H9 (cell line): ENCODE data around the gene SFXN2. TPM values are rescaled to one million over a fixed set of nuclear protein-coding genes. Genes with fewer than 3 reads are reported as not detected.

ENCODE experiments used
- DNase-seq: peaks from one replicate; pipeline ENCODE4 v3.0.0-alpha.2; 2017
- H2AFZ ChIP-seq: one replicate; pipeline ENCODE4 v1.6.1; 2013; ENCODE audit warnings: mild to moderate bottlenecking, low read length, control low read depth, moderate library complexity
- H2AK5ac ChIP-seq: 2 replicates; pipeline ENCODE4 v1.6.1; 2013; ENCODE audit warnings: low read length, control low read depth, mixed read lengths; ENCODE audit not compliant: insufficient read length
- H2BK120ac ChIP-seq: one replicate; pipeline ENCODE4 v1.6.1; 2013; ENCODE audit warnings: low read depth, mild to moderate bottlenecking, low read length, control low read depth, inconsistent platforms; ENCODE audit not compliant: poor library complexity, severe bottlenecking
- H2BK12ac ChIP-seq: 2 replicates; pipeline ENCODE4 v1.6.1; 2013; ENCODE audit warnings: low read length, control low read depth, mixed read lengths, low read depth; ENCODE audit not compliant: insufficient read length
- H2BK15ac ChIP-seq: 2 replicates; pipeline ENCODE4 v1.6.1; 2013; ENCODE audit warnings: low read depth, low read length, control low read depth
- H2BK20ac ChIP-seq: one replicate; pipeline ENCODE4 v1.6.1; 2013; ENCODE audit warnings: low read depth, mild to moderate bottlenecking, low read length, control low read depth, inconsistent platforms; ENCODE audit not compliant: poor library complexity, severe bottlenecking
- H2BK5ac ChIP-seq: 2 replicates; pipeline ENCODE4 v1.6.1; 2013; ENCODE audit warnings: low read length, control low read depth, mixed read lengths; ENCODE audit not compliant: insufficient read length
- H3K14ac ChIP-seq: 2 replicates; pipeline ENCODE4 v1.6.1; 2013; ENCODE audit warnings: low read length, control low read depth; ENCODE audit not compliant: insufficient read depth
- H3K18ac ChIP-seq: 2 replicates; pipeline ENCODE4 v1.6.1; 2013; ENCODE audit warnings: low read depth, mild to moderate bottlenecking, mixed read lengths, low read length, control low read depth; ENCODE audit not compliant: insufficient read length
- H3K23ac ChIP-seq: 2 replicates; pipeline ENCODE4 v1.6.1; 2013; ENCODE audit warnings: low read length, control low read depth, mixed read lengths, low read depth; ENCODE audit not compliant: insufficient read length
- H3K23me2 ChIP-seq: 2 replicates; pipeline ENCODE4 v1.6.1; 2013; ENCODE audit warnings: low read depth, mild to moderate bottlenecking, mixed read lengths, low read length, control low read depth; ENCODE audit not compliant: insufficient read length, poor library complexity, severe bottlenecking
- H3K27ac ChIP-seq: 2 replicates; pipeline ENCODE4 v1.5.1; 2013; ENCODE audit warnings: low read length, control low read depth, mixed read lengths, low read depth; ENCODE audit not compliant: insufficient read length
- H3K27me3 ChIP-seq: 2 replicates; pipeline ENCODE4 v1.6.1; 2013; ENCODE audit warnings: low read length, control low read depth, inconsistent platforms; ENCODE audit not compliant: insufficient read depth
- H3K4ac ChIP-seq: 2 replicates; pipeline ENCODE4 v1.6.1; 2013; ENCODE audit warnings: low read depth, mild to moderate bottlenecking, control low read depth, inconsistent platforms, low read length, moderate library complexity
- H3K4me1 ChIP-seq: 2 replicates; pipeline ENCODE4 v1.6.1; 2013; ENCODE audit warnings: low read length, control low read depth, inconsistent platforms; ENCODE audit not compliant: insufficient read depth
- H3K4me2 ChIP-seq: 2 replicates; pipeline ENCODE4 v1.6.1; 2013; ENCODE audit warnings: low read length, control low read depth, mixed read lengths; ENCODE audit not compliant: insufficient read length, insufficient read depth
- H3K56ac ChIP-seq: 2 replicates; pipeline ENCODE4 v1.6.1; 2013; ENCODE audit warnings: low read depth, mild to moderate bottlenecking, mixed read lengths, low read length, control low read depth; ENCODE audit not compliant: insufficient read length
- H3K79me1 ChIP-seq: 2 replicates; pipeline ENCODE4 v1.6.1; 2013; ENCODE audit warnings: low read depth, mild to moderate bottlenecking, moderate library complexity, low read length, control low read depth, inconsistent platforms; ENCODE audit not compliant: insufficient read depth, poor library complexity, severe bottlenecking
- H3K79me2 ChIP-seq: 2 replicates; pipeline ENCODE4 v1.6.1; 2013; ENCODE audit warnings: low read length, control low read depth, inconsistent platforms; ENCODE audit not compliant: insufficient read depth
- H3K9ac ChIP-seq: 2 replicates; pipeline ENCODE4 v1.6.1; 2013; ENCODE audit warnings: low read length, control low read depth, mixed read lengths; ENCODE audit not compliant: insufficient read length; ENCODE audit errors: extremely low read depth
- H3K9me3 ChIP-seq: one replicate; pipeline ENCODE4 v1.6.1; 2013; ENCODE audit warnings: low read depth, low read length, inconsistent platforms; ENCODE audit not compliant: control insufficient read depth
- H3T11ph ChIP-seq: one replicate; pipeline ENCODE4 v1.6.1; 2013; ENCODE audit warnings: mild to moderate bottlenecking, low read length, control low read depth, inconsistent platforms
- H4K20me1 ChIP-seq: one replicate; pipeline ENCODE4 v1.6.1; 2013; ENCODE audit not compliant: control insufficient read depth, insufficient read length, insufficient read depth
- H4K5ac ChIP-seq: 2 replicates; pipeline ENCODE4 v1.6.1; 2013; ENCODE audit warnings: low read depth, mild to moderate bottlenecking, mixed read lengths, low read length, control low read depth; ENCODE audit not compliant: insufficient read length
- H4K8ac ChIP-seq: replicated peaks from 2 replicates; pipeline ENCODE4 v1.6.1; 2013; ENCODE audit warnings: low read length, control low read depth, mixed read lengths, low read depth; ENCODE audit not compliant: insufficient read length
- H4K91ac ChIP-seq: 2 replicates; pipeline ENCODE4 v1.6.1; 2013; ENCODE audit warnings: low read depth, mild to moderate bottlenecking, moderate library complexity, mixed read lengths, low read length, control low read depth; ENCODE audit not compliant: insufficient read length
- H3K27ac Mint-ChIP-seq, 3 experiments: 2 replicates in 2 of 3; 3 replicates in 1 of 3; pipeline ENCODE4 v1.8.0; 2020 to 2021; ENCODE audit warnings: mixed read lengths in 3 of 3, mild to moderate bottlenecking in 1 of 3, moderate library complexity in 1 of 3
- H3K27me3 Mint-ChIP-seq: 2 replicates; pipeline ENCODE4 v1.8.0; 2021; ENCODE audit warnings: low read depth, mild to moderate bottlenecking, moderate library complexity, mixed read lengths
- H3K36me3 Mint-ChIP-seq, 3 experiments: 2 replicates in 2 of 3; 3 replicates in 1 of 3; pipeline ENCODE4 v1.8.0; 2020 to 2021; ENCODE audit warnings: low read depth in 3 of 3, mixed read lengths in 3 of 3; ENCODE audit not compliant: insufficient read depth in 1 of 3
- H3K4me1 Mint-ChIP-seq, 2 experiments: 2 replicates each; pipeline ENCODE4 v1.8.0; 2020; ENCODE audit warnings: mixed read lengths in 2 of 2
- H3K4me3 Mint-ChIP-seq, 2 experiments: 2 replicates in 1 of 2; 3 replicates in 1 of 2; pipeline ENCODE4 v1.8.0; 2020 to 2021; ENCODE audit warnings: mild to moderate bottlenecking in 2 of 2, mixed read lengths in 2 of 2, moderate library complexity in 1 of 2
- H3K9me3 Mint-ChIP-seq, 2 experiments: 2 replicates in 1 of 2; 3 replicates in 1 of 2; pipeline ENCODE4 v1.8.0; 2020; ENCODE audit warnings: mild to moderate bottlenecking in 2 of 2, mixed read lengths in 2 of 2, moderate library complexity in 1 of 2
- WGBS: extraction: QIAGEN DNeasy Blood & Tissue Kit; methylation state at CpG from one replicate; pipeline ENCODE4 v1.1.7; 2013; ENCODE audit warnings: missing lambda C conversion rate, low lambda C conversion rate, mixed read lengths; ENCODE audit not compliant: insufficient read length; ENCODE audit errors: extremely low coverage; 5-methylcytosine and 5-hydroxymethylcytosine counted together
- total RNA-seq: library from RNA; stranded (reverse); gene quantifications from 2 replicates; pipeline ENCODE4 v1.2.1, GENCODE V29; 2021
- TF ChIP-seq, protein P1 (sequence below): fragments of 200-600 bp; sonication (generic); conservative IDR thresholded peaks from 3 replicates; pipeline ENCODE4 v1.8.0; 2021; ENCODE audit warnings: antibody characterized with exemption, mild to moderate bottlenecking

The SFXN2 gene
- total RNA-seq, 1 experiment from 2014 or later: 34.7 TPM

DNA sequence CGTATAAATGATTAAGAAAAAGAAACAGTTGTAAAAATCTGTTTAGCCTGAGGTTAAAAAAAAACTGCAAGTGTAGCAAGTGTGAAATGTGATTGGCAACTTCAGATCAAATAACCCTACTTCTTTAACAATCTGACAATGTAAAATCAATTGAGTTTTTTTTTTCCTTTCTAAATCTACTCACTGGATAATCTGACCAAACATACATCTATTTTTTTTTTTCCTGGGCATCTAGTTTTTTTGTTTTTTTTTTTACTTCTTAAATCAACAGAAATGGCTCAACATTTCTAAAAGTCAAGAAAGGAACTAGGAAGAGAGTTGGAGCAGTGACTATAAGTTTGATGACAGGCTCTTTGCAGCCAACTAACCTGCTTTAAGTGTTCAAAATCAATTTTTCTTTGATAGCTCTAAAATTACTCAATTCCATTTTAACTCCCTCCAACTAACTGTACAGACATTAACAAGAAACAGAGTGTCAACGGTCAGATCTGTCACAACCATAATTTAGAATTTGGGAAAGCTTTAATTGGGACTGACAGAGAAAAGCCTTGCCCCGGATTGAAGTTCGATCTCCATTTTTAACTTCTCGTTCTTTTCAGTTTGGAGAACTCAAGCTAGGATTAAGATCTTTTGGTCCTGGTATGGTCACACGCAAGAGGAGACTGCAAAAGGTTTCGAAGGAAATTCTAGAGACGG lies 1.4 kb upstream of the SFXN2 start:
- peak overlapping the region; percentile 11 for H2AFZ ChIP-seq
- no peak overlapping the region for H4K8ac ChIP-seq
- H3K18ac ChIP-seq: no peak overlapping the region
- no CpG with 5 or more reads among the region's 8 CpGs for WGBS
- no peak overlapping the region for H4K91ac ChIP-seq
- no peaks in the 10 kb centered on the region for H4K20me1 ChIP-seq
- no peak overlapping the region for H2BK5ac ChIP-seq
- no peaks in the 10 kb centered on the region for H3K9me3 ChIP-seq
- H2BK15ac ChIP-seq: no peak overlapping the region
- H2BK120ac ChIP-seq: no peak overlapping the region
- Mint-ChIP-seq H3K4me3 (peak overlapping the region; percentile 83 to 92), H3K27me3 (no peaks in the 10 kb centered on the region), H3K9me3 (no peaks in the 10 kb centered on the region), H3K4me1 (peaks cover 31 to 36% of the 10 kb centered on the region in 2 experiments), H3K36me3 (peaks cover 4 to 20% (median 8%) of the 10 kb centered on the region in 3 experiments; a peak in 6 of 7 replicates), H3K27ac (peak overlapping the region; percentile 46 to 97 (median 94); a peak in 6 of 7 replicates)
- H4K5ac ChIP-seq: no peak overlapping the region
- H3K27ac ChIP-seq: no peak overlapping the region
- TF ChIP-seq, protein P1, sequence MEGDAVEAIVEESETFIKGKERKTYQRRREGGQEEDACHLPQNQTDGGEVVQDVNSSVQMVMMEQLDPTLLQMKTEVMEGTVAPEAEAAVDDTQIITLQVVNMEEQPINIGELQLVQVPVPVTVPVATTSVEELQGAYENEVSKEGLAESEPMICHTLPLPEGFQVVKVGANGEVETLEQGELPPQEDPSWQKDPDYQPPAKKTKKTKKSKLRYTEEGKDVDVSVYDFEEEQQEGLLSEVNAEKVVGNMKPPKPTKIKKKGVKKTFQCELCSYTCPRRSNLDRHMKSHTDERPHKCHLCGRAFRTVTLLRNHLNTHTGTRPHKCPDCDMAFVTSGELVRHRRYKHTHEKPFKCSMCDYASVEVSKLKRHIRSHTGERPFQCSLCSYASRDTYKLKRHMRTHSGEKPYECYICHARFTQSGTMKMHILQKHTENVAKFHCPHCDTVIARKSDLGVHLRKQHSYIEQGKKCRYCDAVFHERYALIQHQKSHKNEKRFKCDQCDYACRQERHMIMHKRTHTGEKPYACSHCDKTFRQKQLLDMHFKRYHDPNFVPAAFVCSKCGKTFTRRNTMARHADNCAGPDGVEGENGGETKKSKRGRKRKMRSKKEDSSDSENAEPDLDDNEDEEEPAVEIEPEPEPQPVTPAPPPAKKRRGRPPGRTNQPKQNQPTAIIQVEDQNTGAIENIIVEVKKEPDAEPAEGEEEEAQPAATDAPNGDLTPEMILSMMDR: no peak
- H3K9ac ChIP-seq: peak overlapping the region; percentile 82
- no peaks in the 10 kb centered on the region for H3K27me3 ChIP-seq
- peak overlapping the region; percentile 95 for H3K4me2 ChIP-seq
- no peak overlapping the region for H3K14ac ChIP-seq
- no peak overlapping the region for H3K4ac ChIP-seq
- H3K79me2 ChIP-seq: peaks cover 3% of the 10 kb centered on the region; the same call in 1 of the 2 replicates
- H3T11ph ChIP-seq: no peak overlapping the region
- no peak for DNase-seq
- peaks cover 11% of the 10 kb centered on the region for H3K23me2 ChIP-seq
- no peak overlapping the region for H3K23ac ChIP-seq
- no peak overlapping the region for H2AK5ac ChIP-seq
- H3K56ac ChIP-seq: no peak overlapping the region
- H2BK12ac ChIP-seq: no peak overlapping the region
- peaks cover 3% of the 10 kb centered on the region for H3K79me1 ChIP-seq
- H2BK20ac ChIP-seq: no peak overlapping the region
- peaks cover 3% of the 10 kb centered on the region; the same call in 1 of the 2 replicates for H3K4me1 ChIP-seq
